ENCODE measurements around the gene WDR72.

DNA sequence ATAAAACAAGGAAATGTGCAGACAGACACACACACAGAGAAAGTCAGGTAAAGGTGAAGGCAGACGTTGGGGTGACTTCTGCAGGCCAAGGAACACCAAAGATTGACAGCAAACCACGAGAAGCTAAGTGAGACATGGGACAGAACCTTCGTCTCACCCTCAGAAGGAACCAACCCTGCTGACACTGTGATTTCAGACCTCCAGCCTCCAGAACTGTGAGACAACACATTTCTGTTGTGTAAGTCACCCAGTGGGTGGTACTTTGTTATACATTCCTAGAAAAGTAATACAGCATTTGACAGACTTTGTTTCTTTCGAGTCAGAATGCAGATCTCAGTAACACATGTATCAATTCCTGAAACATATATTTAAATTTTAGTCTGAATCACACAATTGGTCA lies 7.1 kb downstream of the WDR72 start:
- TF ChIP-seq, protein P1, sequence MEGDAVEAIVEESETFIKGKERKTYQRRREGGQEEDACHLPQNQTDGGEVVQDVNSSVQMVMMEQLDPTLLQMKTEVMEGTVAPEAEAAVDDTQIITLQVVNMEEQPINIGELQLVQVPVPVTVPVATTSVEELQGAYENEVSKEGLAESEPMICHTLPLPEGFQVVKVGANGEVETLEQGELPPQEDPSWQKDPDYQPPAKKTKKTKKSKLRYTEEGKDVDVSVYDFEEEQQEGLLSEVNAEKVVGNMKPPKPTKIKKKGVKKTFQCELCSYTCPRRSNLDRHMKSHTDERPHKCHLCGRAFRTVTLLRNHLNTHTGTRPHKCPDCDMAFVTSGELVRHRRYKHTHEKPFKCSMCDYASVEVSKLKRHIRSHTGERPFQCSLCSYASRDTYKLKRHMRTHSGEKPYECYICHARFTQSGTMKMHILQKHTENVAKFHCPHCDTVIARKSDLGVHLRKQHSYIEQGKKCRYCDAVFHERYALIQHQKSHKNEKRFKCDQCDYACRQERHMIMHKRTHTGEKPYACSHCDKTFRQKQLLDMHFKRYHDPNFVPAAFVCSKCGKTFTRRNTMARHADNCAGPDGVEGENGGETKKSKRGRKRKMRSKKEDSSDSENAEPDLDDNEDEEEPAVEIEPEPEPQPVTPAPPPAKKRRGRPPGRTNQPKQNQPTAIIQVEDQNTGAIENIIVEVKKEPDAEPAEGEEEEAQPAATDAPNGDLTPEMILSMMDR (IDR thresholded peaks at IDR 0.05) = no peak
- no peak for TF ChIP-seq POLR2A (IDR thresholded peaks at IDR 0.05)
- TF ChIP-seq POLR2AphosphoS5 (IDR thresholded peaks at IDR 0.05) = no peak
